H9 (cell line): ENCODE measurements around the gene PACSIN2. TPM values are rescaled to one million over a fixed set of nuclear protein-coding genes. Genes with fewer than 3 reads are reported as not detected.

Source experiments
- DNase-seq: peaks from one replicate; pipeline ENCODE4 v3.0.0-alpha.2; 2017
- H2AFZ ChIP-seq: one replicate; pipeline ENCODE4 v1.6.1; 2013; ENCODE audit warnings: mild to moderate bottlenecking, low read length, control low read depth, moderate library complexity
- H2AK5ac ChIP-seq: 2 replicates; pipeline ENCODE4 v1.6.1; 2013; ENCODE audit warnings: low read length, control low read depth, mixed read lengths; ENCODE audit not compliant: insufficient read length
- H2BK120ac ChIP-seq: one replicate; pipeline ENCODE4 v1.6.1; 2013; ENCODE audit warnings: low read depth, mild to moderate bottlenecking, low read length, control low read depth, inconsistent platforms; ENCODE audit not compliant: poor library complexity, severe bottlenecking
- H2BK12ac ChIP-seq: 2 replicates; pipeline ENCODE4 v1.6.1; 2013; ENCODE audit warnings: low read length, control low read depth, mixed read lengths, low read depth; ENCODE audit not compliant: insufficient read length
- H2BK15ac ChIP-seq: 2 replicates; pipeline ENCODE4 v1.6.1; 2013; ENCODE audit warnings: low read depth, low read length, control low read depth
- H2BK20ac ChIP-seq: one replicate; pipeline ENCODE4 v1.6.1; 2013; ENCODE audit warnings: low read depth, mild to moderate bottlenecking, low read length, control low read depth, inconsistent platforms; ENCODE audit not compliant: poor library complexity, severe bottlenecking
- H2BK5ac ChIP-seq: 2 replicates; pipeline ENCODE4 v1.6.1; 2013; ENCODE audit warnings: low read length, control low read depth, mixed read lengths; ENCODE audit not compliant: insufficient read length
- H3K14ac ChIP-seq: 2 replicates; pipeline ENCODE4 v1.6.1; 2013; ENCODE audit warnings: low read length, control low read depth; ENCODE audit not compliant: insufficient read depth
- H3K18ac ChIP-seq: 2 replicates; pipeline ENCODE4 v1.6.1; 2013; ENCODE audit warnings: low read depth, mild to moderate bottlenecking, mixed read lengths, low read length, control low read depth; ENCODE audit not compliant: insufficient read length
- H3K23ac ChIP-seq: 2 replicates; pipeline ENCODE4 v1.6.1; 2013; ENCODE audit warnings: low read length, control low read depth, mixed read lengths, low read depth; ENCODE audit not compliant: insufficient read length
- H3K23me2 ChIP-seq: 2 replicates; pipeline ENCODE4 v1.6.1; 2013; ENCODE audit warnings: low read depth, mild to moderate bottlenecking, mixed read lengths, low read length, control low read depth; ENCODE audit not compliant: insufficient read length, poor library complexity, severe bottlenecking
- H3K27ac ChIP-seq: 2 replicates; pipeline ENCODE4 v1.5.1; 2013; ENCODE audit warnings: low read length, control low read depth, mixed read lengths, low read depth; ENCODE audit not compliant: insufficient read length
- H3K27me3 ChIP-seq: 2 replicates; pipeline ENCODE4 v1.6.1; 2013; ENCODE audit warnings: low read length, control low read depth, inconsistent platforms; ENCODE audit not compliant: insufficient read depth
- H3K4ac ChIP-seq: 2 replicates; pipeline ENCODE4 v1.6.1; 2013; ENCODE audit warnings: low read depth, mild to moderate bottlenecking, control low read depth, inconsistent platforms, low read length, moderate library complexity
- H3K4me1 ChIP-seq: 2 replicates; pipeline ENCODE4 v1.6.1; 2013; ENCODE audit warnings: low read length, control low read depth, inconsistent platforms; ENCODE audit not compliant: insufficient read depth
- H3K4me2 ChIP-seq: 2 replicates; pipeline ENCODE4 v1.6.1; 2013; ENCODE audit warnings: low read length, control low read depth, mixed read lengths; ENCODE audit not compliant: insufficient read length, insufficient read depth
- H3K56ac ChIP-seq: 2 replicates; pipeline ENCODE4 v1.6.1; 2013; ENCODE audit warnings: low read depth, mild to moderate bottlenecking, mixed read lengths, low read length, control low read depth; ENCODE audit not compliant: insufficient read length
- H3K79me1 ChIP-seq: 2 replicates; pipeline ENCODE4 v1.6.1; 2013; ENCODE audit warnings: low read depth, mild to moderate bottlenecking, moderate library complexity, low read length, control low read depth, inconsistent platforms; ENCODE audit not compliant: insufficient read depth, poor library complexity, severe bottlenecking
- H3K79me2 ChIP-seq: 2 replicates; pipeline ENCODE4 v1.6.1; 2013; ENCODE audit warnings: low read length, control low read depth, inconsistent platforms; ENCODE audit not compliant: insufficient read depth
- H3K9ac ChIP-seq: 2 replicates; pipeline ENCODE4 v1.6.1; 2013; ENCODE audit warnings: low read length, control low read depth, mixed read lengths; ENCODE audit not compliant: insufficient read length; ENCODE audit errors: extremely low read depth
- H3K9me3 ChIP-seq: one replicate; pipeline ENCODE4 v1.6.1; 2013; ENCODE audit warnings: low read depth, low read length, inconsistent platforms; ENCODE audit not compliant: control insufficient read depth
- H3T11ph ChIP-seq: one replicate; pipeline ENCODE4 v1.6.1; 2013; ENCODE audit warnings: mild to moderate bottlenecking, low read length, control low read depth, inconsistent platforms
- H4K20me1 ChIP-seq: one replicate; pipeline ENCODE4 v1.6.1; 2013; ENCODE audit not compliant: control insufficient read depth, insufficient read length, insufficient read depth
- H4K5ac ChIP-seq: 2 replicates; pipeline ENCODE4 v1.6.1; 2013; ENCODE audit warnings: low read depth, mild to moderate bottlenecking, mixed read lengths, low read length, control low read depth; ENCODE audit not compliant: insufficient read length
- H4K8ac ChIP-seq: replicated peaks from 2 replicates; pipeline ENCODE4 v1.6.1; 2013; ENCODE audit warnings: low read length, control low read depth, mixed read lengths, low read depth; ENCODE audit not compliant: insufficient read length
- H4K91ac ChIP-seq: 2 replicates; pipeline ENCODE4 v1.6.1; 2013; ENCODE audit warnings: low read depth, mild to moderate bottlenecking, moderate library complexity, mixed read lengths, low read length, control low read depth; ENCODE audit not compliant: insufficient read length
- H3K27ac Mint-ChIP-seq, 3 experiments: 2 replicates in 2 of 3; 3 replicates in 1 of 3; pipeline ENCODE4 v1.8.0; 2020 to 2021; ENCODE audit warnings: mixed read lengths in 3 of 3, mild to moderate bottlenecking in 1 of 3, moderate library complexity in 1 of 3
- H3K27me3 Mint-ChIP-seq: 2 replicates; pipeline ENCODE4 v1.8.0; 2021; ENCODE audit warnings: low read depth, mild to moderate bottlenecking, moderate library complexity, mixed read lengths
- H3K36me3 Mint-ChIP-seq, 3 experiments: 2 replicates in 2 of 3; 3 replicates in 1 of 3; pipeline ENCODE4 v1.8.0; 2020 to 2021; ENCODE audit warnings: low read depth in 3 of 3, mixed read lengths in 3 of 3; ENCODE audit not compliant: insufficient read depth in 1 of 3
- H3K4me1 Mint-ChIP-seq, 2 experiments: 2 replicates each; pipeline ENCODE4 v1.8.0; 2020; ENCODE audit warnings: mixed read lengths in 2 of 2
- H3K4me3 Mint-ChIP-seq, 2 experiments: 2 replicates in 1 of 2; 3 replicates in 1 of 2; pipeline ENCODE4 v1.8.0; 2020 to 2021; ENCODE audit warnings: mild to moderate bottlenecking in 2 of 2, mixed read lengths in 2 of 2, moderate library complexity in 1 of 2
- H3K9me3 Mint-ChIP-seq, 2 experiments: 2 replicates in 1 of 2; 3 replicates in 1 of 2; pipeline ENCODE4 v1.8.0; 2020; ENCODE audit warnings: mild to moderate bottlenecking in 2 of 2, mixed read lengths in 2 of 2, moderate library complexity in 1 of 2
- WGBS: extraction: QIAGEN DNeasy Blood & Tissue Kit; methylation state at CpG from one replicate; pipeline ENCODE4 v1.1.7; 2013; ENCODE audit warnings: missing lambda C conversion rate, low lambda C conversion rate, mixed read lengths; ENCODE audit not compliant: insufficient read length; ENCODE audit errors: extremely low coverage; 5-methylcytosine and 5-hydroxymethylcytosine counted together
- total RNA-seq: library from RNA; stranded (reverse); gene quantifications from 2 replicates; pipeline ENCODE4 v1.2.1, GENCODE V29; 2021
- TF ChIP-seq, protein P1 (sequence below): fragments of 200-600 bp; sonication (generic); conservative IDR thresholded peaks from 3 replicates; pipeline ENCODE4 v1.8.0; 2021; ENCODE audit warnings: antibody characterized with exemption, mild to moderate bottlenecking

Gene PACSIN2
- total RNA-seq, 1 experiment from 2014 or later = 62.3 TPM

- H3K79me2 ChIP-seq = peaks cover 12% of the 10 kb centered on the region; the same call in 1 of the 2 replicates
- H3K9me3 ChIP-seq = no peaks in the 10 kb centered on the region
- peaks cover 2% of the 10 kb centered on the region for H3K79me1 ChIP-seq
- H3K27me3 Mint-ChIP-seq = no peaks in the 10 kb centered on the region
- H3K4ac ChIP-seq = no peak overlapping the region
- no peak overlapping the region for H3T11ph ChIP-seq
- H3K23ac ChIP-seq = no peak overlapping the region
- no peaks in the 10 kb centered on the region; the same call in 1 of the 2 replicates for H3K4me1 ChIP-seq
- no peak overlapping the region for H2BK120ac ChIP-seq
- H4K8ac ChIP-seq = no peak overlapping the region
- H3K4me2 ChIP-seq = no peak overlapping the region
- H2BK15ac ChIP-seq = no peak overlapping the region
- H3K18ac ChIP-seq = no peak overlapping the region
- H2BK20ac ChIP-seq = no peak overlapping the region
- no peak overlapping the region for H3K4me3 Mint-ChIP-seq
- no CpG with 5 or more reads among the region's 6 CpGs for WGBS
- TF ChIP-seq, protein P1, sequence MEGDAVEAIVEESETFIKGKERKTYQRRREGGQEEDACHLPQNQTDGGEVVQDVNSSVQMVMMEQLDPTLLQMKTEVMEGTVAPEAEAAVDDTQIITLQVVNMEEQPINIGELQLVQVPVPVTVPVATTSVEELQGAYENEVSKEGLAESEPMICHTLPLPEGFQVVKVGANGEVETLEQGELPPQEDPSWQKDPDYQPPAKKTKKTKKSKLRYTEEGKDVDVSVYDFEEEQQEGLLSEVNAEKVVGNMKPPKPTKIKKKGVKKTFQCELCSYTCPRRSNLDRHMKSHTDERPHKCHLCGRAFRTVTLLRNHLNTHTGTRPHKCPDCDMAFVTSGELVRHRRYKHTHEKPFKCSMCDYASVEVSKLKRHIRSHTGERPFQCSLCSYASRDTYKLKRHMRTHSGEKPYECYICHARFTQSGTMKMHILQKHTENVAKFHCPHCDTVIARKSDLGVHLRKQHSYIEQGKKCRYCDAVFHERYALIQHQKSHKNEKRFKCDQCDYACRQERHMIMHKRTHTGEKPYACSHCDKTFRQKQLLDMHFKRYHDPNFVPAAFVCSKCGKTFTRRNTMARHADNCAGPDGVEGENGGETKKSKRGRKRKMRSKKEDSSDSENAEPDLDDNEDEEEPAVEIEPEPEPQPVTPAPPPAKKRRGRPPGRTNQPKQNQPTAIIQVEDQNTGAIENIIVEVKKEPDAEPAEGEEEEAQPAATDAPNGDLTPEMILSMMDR = no peak
- peaks cover 2% of the 10 kb centered on the region for H4K20me1 ChIP-seq
- H3K4me1 Mint-ChIP-seq = peaks cover 39 to 46% of the 10 kb centered on the region in 2 experiments
- no peak overlapping the region for H3K27ac ChIP-seq
- no peak overlapping the region for H3K9ac ChIP-seq
- H3K36me3 Mint-ChIP-seq = peaks cover 0 to 3% (median 0%) of the 10 kb centered on the region in 3 experiments; a peak in 3 of 7 replicates
- no peaks in the 10 kb centered on the region for H3K27me3 ChIP-seq
- no peaks in the 10 kb centered on the region for H3K23me2 ChIP-seq
- no peak overlapping the region for H4K91ac ChIP-seq
- no peak overlapping the region for H2AK5ac ChIP-seq
- no peak overlapping the region for H3K14ac ChIP-seq
- no peak overlapping the region for H2BK5ac ChIP-seq
- H3K56ac ChIP-seq = no peak overlapping the region
- peak overlapping the region; percentile 19 for H4K5ac ChIP-seq
- H2BK12ac ChIP-seq = no peak overlapping the region
- no peak overlapping the region for H2AFZ ChIP-seq
- peaks cover 0 to 2% of the 10 kb centered on the region in 2 experiments; a peak in 1 of 5 replicates for H3K9me3 Mint-ChIP-seq
- no peak for DNase-seq
- 0 out of 7 replicates have a peak overlapping the region, but pooled peaks of 1 of the 3 experiments have one; percentile 15 for H3K27ac Mint-ChIP-seq
Observed at GRCh38 chr22:42977569-42977968, 37.4 kb downstream of the PACSIN2 start.
